ENCODE results near the gene ATP2C2.

Gene ATP2C2

GRCh38 chr16:84324434-84325262 is 43.7 kb upstream of the ATP2C2 start:
- DNase-seq (ENCODE audit: low read depth), result no peak
- no peak for TF ChIP-seq CTCF (conservative IDR thresholded peaks at IDR 0.05; ENCODE audit: low read length)
- H3K4me3 ChIP-seq (ENCODE audit: low read length), result no peak overlapping the region

DNA sequence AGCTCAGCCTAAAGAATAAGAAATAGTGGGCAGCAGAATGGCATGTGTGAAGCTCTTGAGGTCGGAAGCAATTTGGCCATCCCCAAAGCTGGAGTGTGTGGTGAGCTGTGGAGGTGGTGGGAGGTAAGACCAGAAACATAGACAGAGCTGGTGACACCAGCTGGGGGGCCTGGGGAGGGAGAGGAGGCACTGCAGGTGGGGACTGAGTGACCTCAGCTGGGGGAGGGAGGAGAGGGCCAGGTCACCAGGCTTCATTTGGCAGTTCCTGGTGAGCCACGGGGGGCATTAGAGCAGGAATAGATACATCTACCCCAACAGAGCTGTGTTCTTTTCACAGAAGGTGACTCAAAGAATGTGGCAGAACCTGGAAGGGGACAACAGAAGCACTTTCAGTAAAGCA is 41.8 kb upstream of the ATP2C2 start:
- TF ChIP-seq CTCF (conservative IDR thresholded peaks at IDR 0.05; ENCODE audit: low read length), result no peak
- no peak overlapping the region for H3K4me3 ChIP-seq (ENCODE audit: low read length)
- no peak for DNase-seq (ENCODE audit: low read depth)

GRCh38 chr16:84327926-84328505 is 40.3 kb upstream of the ATP2C2 start:
- no peak for TF ChIP-seq CTCF (conservative IDR thresholded peaks at IDR 0.05; ENCODE audit: low read length)

DNA sequence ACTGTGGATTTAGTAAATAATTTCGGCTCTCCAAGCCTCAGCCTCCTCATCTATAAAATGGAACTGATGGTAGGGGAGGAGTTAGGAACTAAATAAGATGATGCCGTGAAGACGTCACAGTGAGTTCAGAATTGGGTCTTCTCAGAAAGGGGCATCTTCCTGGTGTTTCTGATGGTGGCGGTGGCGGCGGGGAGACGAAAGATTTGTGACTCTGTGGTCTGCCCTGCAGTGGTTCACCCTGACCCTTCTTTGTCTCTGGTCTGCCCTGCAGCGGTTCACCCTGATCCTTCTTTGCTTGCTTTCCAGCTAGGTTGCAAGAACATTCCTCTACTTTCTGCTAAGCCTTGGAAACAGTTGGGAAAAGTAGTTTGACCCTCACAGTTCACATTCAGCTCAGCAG is 39.3 kb upstream of the ATP2C2 start:
- no peak overlapping the region for H3K4me3 ChIP-seq (ENCODE audit: low read length)
- TF ChIP-seq CTCF (conservative IDR thresholded peaks at IDR 0.05; ENCODE audit: low read length), result no peak
- DNase-seq (ENCODE audit: low read depth), result no peak

More at GRCh38 chr16:84327926-84328505, 40.3 kb upstream of the ATP2C2 start:
- no peak overlapping the region for H3K4me3 ChIP-seq (ENCODE audit: low read length)
- no peak for DNase-seq (ENCODE audit: low read depth)

- no peak overlapping the region for H3K4me3 ChIP-seq (ENCODE audit: low read length)
- no peak for DNase-seq (ENCODE audit: low read depth)
- TF ChIP-seq CTCF (conservative IDR thresholded peaks at IDR 0.05; ENCODE audit: low read length), result no peak
Observed at GRCh38 chr16:84329843-84330684, 38.3 kb upstream of the ATP2C2 start.

DNA sequence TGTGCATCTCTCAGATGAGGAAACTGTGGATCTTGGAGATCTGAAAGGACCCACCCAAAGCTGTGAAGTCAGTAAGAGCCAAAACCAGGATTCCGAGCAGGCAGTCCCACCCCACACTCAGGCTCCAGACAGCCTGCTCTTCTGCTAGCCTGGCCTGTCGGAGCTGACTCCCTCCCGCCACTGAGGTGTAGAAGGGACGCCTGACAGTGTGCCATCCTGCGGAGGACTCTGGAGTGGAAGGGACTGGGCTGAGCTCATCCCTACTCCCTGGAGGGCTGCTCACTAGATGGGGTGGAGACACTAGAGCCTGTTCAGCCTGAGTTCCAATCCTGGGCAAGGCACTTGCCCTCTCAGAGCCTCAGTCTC is 37.7 kb upstream of the ATP2C2 start:
- no peak for TF ChIP-seq CTCF (conservative IDR thresholded peaks at IDR 0.05; ENCODE audit: low read length)
- DNase-seq (ENCODE audit: low read depth), result no peak
- no peak overlapping the region for H3K4me3 ChIP-seq (ENCODE audit: low read length)
